Subcutaneous adipose tissue (tissue), 4 donors: ENCODE measurements around the gene ORC6. TPM values are rescaled to one million over a fixed set of nuclear protein-coding genes. Genes with fewer than 3 reads are reported as not detected.

Experiments used
- total RNA-seq, 4 donors: library from RNA; depleted of rRNA; stranded (reverse); fragments of >200 nt; gene quantifications; one replicate each; pipeline ENCODE4 v1.1.0, GENCODE V29; 2016
- TF ChIP-seq, protein P1 (sequence below): fragments of 450-650 bp; IDR thresholded peaks from one replicate; pipeline ENCODE4 v1.5.1; 2016; ENCODE audit warnings: low read depth, mild to moderate bottlenecking, control low read depth, antibody characterized with exemption, moderate library complexity

ORC6 gene
- total RNA-seq, 4 donors from 2014 or later = 1.1 to 2.4 (median 2.0) TPM

DNA sequence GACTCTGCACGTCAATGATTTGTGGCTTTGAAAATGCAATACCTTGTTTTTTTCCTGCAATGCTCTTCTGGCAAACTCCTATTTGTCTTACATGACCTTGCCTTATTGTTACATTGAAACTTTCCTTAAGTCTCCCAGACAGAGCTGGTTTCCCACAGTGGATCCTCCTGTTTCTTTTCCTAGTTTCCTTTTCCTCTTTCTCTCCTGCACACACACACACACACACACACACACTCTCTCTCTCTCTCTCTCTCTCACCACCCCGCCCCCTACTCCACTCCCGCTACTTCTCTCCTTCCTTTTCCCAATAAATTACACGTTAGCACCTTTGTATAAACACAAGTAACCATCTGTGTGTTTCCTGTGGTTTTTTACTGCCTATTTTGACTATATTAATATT lies 2.3 kb downstream of the ORC6 start:
- TF ChIP-seq, protein P1, sequence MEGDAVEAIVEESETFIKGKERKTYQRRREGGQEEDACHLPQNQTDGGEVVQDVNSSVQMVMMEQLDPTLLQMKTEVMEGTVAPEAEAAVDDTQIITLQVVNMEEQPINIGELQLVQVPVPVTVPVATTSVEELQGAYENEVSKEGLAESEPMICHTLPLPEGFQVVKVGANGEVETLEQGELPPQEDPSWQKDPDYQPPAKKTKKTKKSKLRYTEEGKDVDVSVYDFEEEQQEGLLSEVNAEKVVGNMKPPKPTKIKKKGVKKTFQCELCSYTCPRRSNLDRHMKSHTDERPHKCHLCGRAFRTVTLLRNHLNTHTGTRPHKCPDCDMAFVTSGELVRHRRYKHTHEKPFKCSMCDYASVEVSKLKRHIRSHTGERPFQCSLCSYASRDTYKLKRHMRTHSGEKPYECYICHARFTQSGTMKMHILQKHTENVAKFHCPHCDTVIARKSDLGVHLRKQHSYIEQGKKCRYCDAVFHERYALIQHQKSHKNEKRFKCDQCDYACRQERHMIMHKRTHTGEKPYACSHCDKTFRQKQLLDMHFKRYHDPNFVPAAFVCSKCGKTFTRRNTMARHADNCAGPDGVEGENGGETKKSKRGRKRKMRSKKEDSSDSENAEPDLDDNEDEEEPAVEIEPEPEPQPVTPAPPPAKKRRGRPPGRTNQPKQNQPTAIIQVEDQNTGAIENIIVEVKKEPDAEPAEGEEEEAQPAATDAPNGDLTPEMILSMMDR = no peak

- TF ChIP-seq, protein P1 = no peak
These were observed 4.1 kb downstream of the ORC6 start for GRCh38 chr16:46693598-46693997.

GRCh38 chr16:46695937-46696336 lies 6.5 kb downstream of the ORC6 start:
- TF ChIP-seq, protein P1 = no peak

GRCh38 chr16:46696957-46697356 lies 7.5 kb downstream of the ORC6 start:
- TF ChIP-seq, protein P1 = no peak

GRCh38 chr16:46700048-46700447 lies 10.6 kb downstream of the ORC6 start:
- TF ChIP-seq, protein P1 = no peak

GRCh38 chr16:46701615-46702014 lies 12.2 kb downstream of the ORC6 start:
- TF ChIP-seq, protein P1 = no peak

- TF ChIP-seq, protein P1 = no peak
These were observed 12.6 kb downstream of the ORC6 start for GRCh38 chr16:46702030-46702429.
